Osteoblast (primary cell): Measurements from ENCODE around the gene PFN4. TPM values are rescaled to one million over a fixed set of nuclear protein-coding genes. Genes with fewer than 3 reads are reported as not detected.
"Not testable (repeated sequence)": the region's sequence is repeated elsewhere in the genome, so short reads cannot be mapped to it uniquely, and the experiment has no call there.

Experiments used
- DNase-seq: peaks from one replicate; pipeline ENCODE4 v3.0.0; 2011; ENCODE audit warnings: low spot score, mixed read lengths; ENCODE audit not compliant: insufficient read length; ENCODE audit errors: missing footprints
- H2AFZ ChIP-seq: 2 replicates; pipeline ENCODE4 v1.6.0; 2011; ENCODE audit warnings: mild to moderate bottlenecking, low read length
- H3K27ac ChIP-seq: 2 replicates; pipeline ENCODE4 v1.5.1; 2011; ENCODE audit warnings: mild to moderate bottlenecking, low read depth, low read length, moderate library complexity
- H3K27me3 ChIP-seq: 2 replicates; pipeline ENCODE4 v1.6.0; 2012; ENCODE audit warnings: mild to moderate bottlenecking, control low read depth, inconsistent platforms, low read length, moderate library complexity; ENCODE audit not compliant: insufficient read depth
- H3K36me3 ChIP-seq: 2 replicates; pipeline ENCODE4 v1.5.1; 2011; ENCODE audit warnings: mild to moderate bottlenecking, low read length, control low read depth, moderate library complexity; ENCODE audit not compliant: insufficient read depth
- H3K4me1 ChIP-seq: 2 replicates; pipeline ENCODE4 v1.5.1; 2011; ENCODE audit warnings: mild to moderate bottlenecking, low read length, control low read depth, moderate library complexity; ENCODE audit not compliant: insufficient read depth
- H3K4me2 ChIP-seq: 2 replicates; pipeline ENCODE4 v1.6.0; 2011; ENCODE audit warnings: mild to moderate bottlenecking, low read length; ENCODE audit not compliant: insufficient read depth
- H3K4me3 ChIP-seq: fragments of 200-600 bp; sonication (generic); 3 replicates; pipeline ENCODE4 v1.5.1; 2012; ENCODE audit warnings: mild to moderate bottlenecking, low read length, inconsistent platforms; ENCODE audit not compliant: insufficient read depth
- H3K79me2 ChIP-seq: 2 replicates; pipeline ENCODE4 v1.6.0; 2012; ENCODE audit warnings: mild to moderate bottlenecking, low read length, control low read depth, inconsistent platforms; ENCODE audit not compliant: insufficient read depth
- H3K9me3 ChIP-seq: 2 replicates; pipeline ENCODE4 v1.5.1; 2011; ENCODE audit warnings: low read depth, low read length, control low read depth
- H4K20me1 ChIP-seq: 2 replicates; pipeline ENCODE4 v1.6.0; 2012; ENCODE audit warnings: mild to moderate bottlenecking, low read length, control low read depth; ENCODE audit not compliant: insufficient read depth
- CTCF ChIP-seq: IDR thresholded peaks from 2 replicates; pipeline ENCODE4 v1.5.1; 2011; ENCODE audit warnings: mild to moderate bottlenecking, low read depth, low read length, moderate library complexity; ENCODE audit errors: extremely low read depth
- total RNA-seq: library from RNA; depleted of rRNA; stranded (reverse); fragments of >200 nt; gene quantifications from 2 replicates; pipeline ENCODE4 v1.2.3, GENCODE V29; 2012

The PFN4 gene
- total RNA-seq, 1 donor, result not detected

GRCh38 chr2:24111407-24111901 is 11.7 kb downstream of the PFN4 start:
- Histone ChIP-seq H3K4me2 (peak overlapping the region; percentile 27), H3K27me3 (no peaks in the 10 kb centered on the region), H3K9me3 (peaks cover 5% of the 10 kb centered on the region), H4K20me1 (no peaks in the 10 kb centered on the region), H3K4me3 (no peak overlapping the region), H3K4me1 (peaks cover 19% of the 10 kb centered on the region), H2AFZ (no peak overlapping the region), H3K36me3 (no peaks in the 10 kb centered on the region), H3K79me2 (no peaks in the 10 kb centered on the region), H3K27ac (peak overlapping the region; percentile 34)
- peak; percentile 57 for DNase-seq
- TF ChIP-seq CTCF, result no peak

GRCh38 chr2:24110660-24111303 is 12.4 kb downstream of the PFN4 start:
- no peak overlapping the region for H2AFZ ChIP-seq
- TF ChIP-seq CTCF, result no peak
- no peaks in the 10 kb centered on the region for H4K20me1 ChIP-seq
- H3K4me1 ChIP-seq, result peaks cover 19% of the 10 kb centered on the region
- no peaks in the 10 kb centered on the region for H3K27me3 ChIP-seq
- no peak overlapping the region for H3K4me3 ChIP-seq
- peaks cover 5% of the 10 kb centered on the region for H3K9me3 ChIP-seq
- H3K79me2 ChIP-seq, result no peaks in the 10 kb centered on the region
- H3K4me2 ChIP-seq, result no peak overlapping the region
- H3K27ac ChIP-seq, result peak overlapping the region; percentile 34
- no peak for DNase-seq
- H3K36me3 ChIP-seq, result no peaks in the 10 kb centered on the region

GRCh38 chr2:24109431-24109830 is 13.7 kb downstream of the PFN4 start:
- H3K4me1 ChIP-seq, result peaks cover 19% of the 10 kb centered on the region
- not testable (repeated sequence) for H3K4me2 ChIP-seq, H4K20me1 ChIP-seq, H3K4me3 ChIP-seq, H3K36me3 ChIP-seq, H2AFZ ChIP-seq, H3K27me3 ChIP-seq, H3K79me2 ChIP-seq, DNase-seq, H3K9me3 ChIP-seq, H3K27ac ChIP-seq

- H3K4me2 ChIP-seq, result no peak overlapping the region
- H2AFZ ChIP-seq, result no peak overlapping the region
- no peak overlapping the region for H3K4me3 ChIP-seq
- H3K79me2 ChIP-seq, result no peaks in the 10 kb centered on the region
- H3K36me3 ChIP-seq, result no peaks in the 10 kb centered on the region
- no peak overlapping the region for H3K27ac ChIP-seq
- DNase-seq, result no peak
- peaks cover 19% of the 10 kb centered on the region for H3K4me1 ChIP-seq
- TF ChIP-seq CTCF, result no peak
- no peaks in the 10 kb centered on the region for H3K27me3 ChIP-seq
- no peaks in the 10 kb centered on the region for H3K9me3 ChIP-seq
- H4K20me1 ChIP-seq, result no peaks in the 10 kb centered on the region
These were observed 15.8 kb downstream of the PFN4 start for GRCh38 chr2:24107336-24107735.
